AG09309 (cell line): Measurements from ENCODE around the gene KCNA2.
A peak's percentile ranks its signal among the peaks of the same experiment; 100 is the strongest.

Experiments used
- DNase-seq: peaks from one replicate; pipeline ENCODE4 v3.0.0-alpha.2; 2010; ENCODE audit warnings: low read depth
- H3K4me3 ChIP-seq: 2 replicates; pipeline ENCODE4 v1.5.1; 2011; ENCODE audit warnings: mild to moderate bottlenecking, low read depth, low read length, moderate library complexity; ENCODE audit not compliant: control insufficient read depth
- TF ChIP-seq, protein P1 (sequence below): IDR thresholded peaks from 2 replicates; pipeline ENCODE4 v1.5.1; 2011; ENCODE audit warnings: mild to moderate bottlenecking, low read depth, low read length, inconsistent platforms; ENCODE audit not compliant: insufficient read depth, control insufficient read depth; ENCODE audit errors: missing control alignments

Gene KCNA2

DNA sequence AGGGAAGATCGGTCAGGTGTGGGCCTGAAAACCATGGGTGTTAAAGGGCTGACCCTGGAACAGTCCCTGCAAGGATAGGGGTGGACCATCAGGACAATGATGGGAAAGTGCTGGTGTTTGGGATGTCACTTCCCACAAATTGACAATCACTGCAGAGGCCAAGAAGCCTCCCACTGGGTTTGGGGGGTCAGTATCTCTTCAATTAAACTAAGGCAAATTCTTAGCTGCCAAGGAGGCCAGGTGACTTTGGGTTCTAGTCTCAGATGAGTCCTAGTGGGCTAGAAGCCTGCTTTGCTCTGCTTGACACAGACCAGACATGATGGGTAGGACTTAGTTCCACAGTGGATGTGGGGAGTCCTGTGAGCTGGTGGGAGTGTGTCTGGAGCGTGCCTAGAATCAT, 29.3 kb upstream of the KCNA2 start:
- DNase-seq = no peak
- TF ChIP-seq, protein P1, sequence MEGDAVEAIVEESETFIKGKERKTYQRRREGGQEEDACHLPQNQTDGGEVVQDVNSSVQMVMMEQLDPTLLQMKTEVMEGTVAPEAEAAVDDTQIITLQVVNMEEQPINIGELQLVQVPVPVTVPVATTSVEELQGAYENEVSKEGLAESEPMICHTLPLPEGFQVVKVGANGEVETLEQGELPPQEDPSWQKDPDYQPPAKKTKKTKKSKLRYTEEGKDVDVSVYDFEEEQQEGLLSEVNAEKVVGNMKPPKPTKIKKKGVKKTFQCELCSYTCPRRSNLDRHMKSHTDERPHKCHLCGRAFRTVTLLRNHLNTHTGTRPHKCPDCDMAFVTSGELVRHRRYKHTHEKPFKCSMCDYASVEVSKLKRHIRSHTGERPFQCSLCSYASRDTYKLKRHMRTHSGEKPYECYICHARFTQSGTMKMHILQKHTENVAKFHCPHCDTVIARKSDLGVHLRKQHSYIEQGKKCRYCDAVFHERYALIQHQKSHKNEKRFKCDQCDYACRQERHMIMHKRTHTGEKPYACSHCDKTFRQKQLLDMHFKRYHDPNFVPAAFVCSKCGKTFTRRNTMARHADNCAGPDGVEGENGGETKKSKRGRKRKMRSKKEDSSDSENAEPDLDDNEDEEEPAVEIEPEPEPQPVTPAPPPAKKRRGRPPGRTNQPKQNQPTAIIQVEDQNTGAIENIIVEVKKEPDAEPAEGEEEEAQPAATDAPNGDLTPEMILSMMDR = no peak
- no peak overlapping the region for H3K4me3 ChIP-seq

GRCh38 chr1:110634455-110635311, 28.5 kb upstream of the KCNA2 start:
- no peak overlapping the region for H3K4me3 ChIP-seq
- no peak for DNase-seq
- TF ChIP-seq, protein P1 = no peak

DNA sequence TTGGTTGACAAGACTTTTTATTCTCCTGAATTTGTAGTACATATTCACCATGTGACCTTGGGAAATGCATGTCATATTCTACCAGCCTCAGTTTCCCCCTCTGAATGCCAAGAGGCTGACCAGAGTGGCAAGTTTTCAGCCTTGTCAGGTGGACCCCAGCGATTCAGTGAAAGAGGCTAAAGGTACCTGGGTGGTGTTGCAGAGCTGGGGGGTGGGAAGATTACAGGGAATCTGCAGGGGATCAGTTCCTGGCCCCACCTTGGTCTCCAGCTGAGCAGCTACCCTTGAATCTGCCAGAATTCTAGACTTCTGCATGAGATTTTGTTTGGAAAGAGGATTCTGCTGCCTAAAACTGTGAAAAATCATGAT, 27.9 kb upstream of the KCNA2 start:
- no peak for DNase-seq
- TF ChIP-seq, protein P1 = no peak

GRCh38 chr1:110633646-110634030, 27.5 kb upstream of the KCNA2 start:
- TF ChIP-seq, protein P1 = no peak
- no peak overlapping the region for H3K4me3 ChIP-seq
- no peak for DNase-seq

More for the DNA sequence above, 27.9 kb upstream of the KCNA2 start:
- no peak overlapping the region for H3K4me3 ChIP-seq

DNA sequence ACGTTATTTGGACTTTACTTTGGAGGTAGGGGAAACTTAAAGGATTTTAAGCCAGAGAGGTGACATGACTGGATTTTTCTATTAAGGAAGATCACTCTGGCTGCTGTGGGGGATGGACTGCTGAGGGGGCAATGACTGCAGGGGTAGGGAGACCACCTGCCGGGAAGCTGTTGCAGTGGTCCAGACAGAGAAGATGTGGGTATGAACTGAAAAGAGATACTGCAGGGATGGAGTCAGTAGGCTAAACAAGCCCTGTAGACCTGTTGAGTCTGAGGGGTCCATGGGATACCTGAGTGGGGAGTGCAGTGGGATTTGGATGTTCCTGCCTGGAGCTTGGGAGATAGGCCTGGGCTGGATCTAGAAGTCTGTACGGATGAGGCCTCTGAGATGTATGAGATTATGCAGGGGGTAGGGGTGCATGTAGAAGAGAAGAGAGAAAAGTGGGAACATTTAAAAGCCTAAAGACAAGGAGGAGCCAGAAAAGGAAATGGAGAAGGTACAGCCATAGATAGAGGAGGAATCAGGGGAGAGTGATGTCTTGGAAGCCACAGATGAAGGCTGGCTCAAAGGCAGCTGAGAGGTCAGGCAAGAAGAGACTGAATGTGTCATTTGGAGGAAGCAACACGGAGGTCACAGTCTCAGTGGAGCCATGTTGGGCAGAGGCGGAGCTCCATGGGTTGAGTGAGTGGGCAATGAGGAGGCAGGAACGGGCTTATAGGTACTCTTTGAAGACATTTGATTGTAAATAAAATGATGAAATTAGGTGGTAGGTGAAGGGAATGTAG, 25.9 kb upstream of the KCNA2 start:
- no peak for DNase-seq
- H3K4me3 ChIP-seq = no peak overlapping the region
- TF ChIP-seq, protein P1 = no peak

GRCh38 chr1:110630839-110631663, 24.9 kb upstream of the KCNA2 start:
- H3K4me3 ChIP-seq = no peak overlapping the region
- TF ChIP-seq, protein P1 = peak; percentile 90

More at GRCh38 chr1:110630839-110631663, 24.9 kb upstream of the KCNA2 start:
- no peak for DNase-seq
